Fibroblast of lung (primary cell): ENCODE data around the gene AK5. TPM values are rescaled to one million over a fixed set of nuclear protein-coding genes. Genes with fewer than 3 reads are reported as not detected.

Experiments
- DNase-seq, 2 donors: peaks; one replicate each; pipeline versions ENCODE4 v3.0.0 to v3.0.0-alpha.2; 2010; ENCODE audit warnings: low read depth in 2 of 2
- H2AFZ ChIP-seq: 2 replicates; pipeline ENCODE4 v1.5.1; 2012; ENCODE audit warnings: low read length, control low read depth, inconsistent platforms
- H3K27ac ChIP-seq: 2 replicates; pipeline ENCODE4 v1.5.1; 2011; ENCODE audit warnings: low read length, control low read depth; ENCODE audit not compliant: insufficient read depth
- H3K27me3 ChIP-seq: 2 replicates; pipeline ENCODE4 v1.5.1; 2011; ENCODE audit warnings: mild to moderate bottlenecking, low read length; ENCODE audit not compliant: control insufficient read depth, insufficient read depth
- H3K36me3 ChIP-seq: 2 replicates; pipeline ENCODE4 v1.5.1; 2011; ENCODE audit warnings: low read length; ENCODE audit not compliant: control insufficient read depth, insufficient read depth
- H3K4me1 ChIP-seq: 2 replicates; pipeline ENCODE4 v1.5.1; 2011; ENCODE audit warnings: low read length; ENCODE audit not compliant: control insufficient read depth, insufficient read depth; ENCODE audit errors: extremely low read depth
- H3K4me2 ChIP-seq: 2 replicates; pipeline ENCODE4 v1.5.1; 2011; ENCODE audit warnings: low read length, control low read depth; ENCODE audit not compliant: insufficient read depth; ENCODE audit errors: extremely low read depth
- H3K4me3 ChIP-seq, 4 experiments: fragments of 200-600 bp in 1 of 4; sonication (generic) in 1 of 4; replicated peaks in 1 of 4; 2 replicates each; pipeline ENCODE4 v1.5.1; 2011 to 2016; ENCODE audit warnings: low read length in 4 of 4, low read depth in 3 of 4, mild to moderate bottlenecking in 3 of 4, control low read depth in 2 of 4, inconsistent platforms in 1 of 4, mixed read lengths in 1 of 4; ENCODE audit not compliant: insufficient read depth in 1 of 4; ENCODE audit errors: control extremely low read depth in 1 of 4
- H3K79me2 ChIP-seq: 2 replicates; pipeline ENCODE4 v1.5.1; 2012; ENCODE audit warnings: mild to moderate bottlenecking, low read length, inconsistent platforms; ENCODE audit not compliant: control insufficient read depth, insufficient read depth
- H3K9ac ChIP-seq: 2 replicates; pipeline ENCODE4 v1.5.1; 2011; ENCODE audit warnings: mild to moderate bottlenecking, low read length, control low read depth; ENCODE audit not compliant: insufficient read depth
- H3K9me3 ChIP-seq: 2 replicates; pipeline ENCODE4 v1.5.1; 2012; ENCODE audit warnings: low read depth, low read length; ENCODE audit not compliant: control insufficient read depth, insufficient read depth
- H4K20me1 ChIP-seq: 2 replicates; pipeline ENCODE4 v1.5.1; 2011; ENCODE audit warnings: low read length; ENCODE audit not compliant: control insufficient read depth, insufficient read depth; ENCODE audit errors: extremely low read depth
- CTCF ChIP-seq, 2 donors: IDR thresholded peaks in 1 of 2; conservative IDR thresholded peaks in 1 of 2; 1 replicate in 1 of 2; 2 replicates in 1 of 2; pipeline ENCODE4 v1.5.1; 2011 to 2012; ENCODE audit warnings: low read length in 2 of 2, control low read depth in 1 of 2, inconsistent platforms in 1 of 2, low read depth in 1 of 2, mild to moderate bottlenecking in 1 of 2
- EZH2 ChIP-seq: IDR thresholded peaks from 2 replicates; pipeline ENCODE4 v1.5.1; 2012; ENCODE audit warnings: low read length, control low read depth, mild to moderate bottlenecking; ENCODE audit errors: missing control alignments
- polyA plus RNA-seq, 2 donors: library from polyadenylated mRNA; depleted of rRNA in 1 of 2; stranded (reverse) in 1 of 2; unstranded in 1 of 2; fragments of >200 nt; gene quantifications; 2 replicates each; pipeline ENCODE4 v1.2.1, GENCODE V29; 2011 to 2012; ENCODE audit warnings: missing spikeins in 1 of 2
- total RNA-seq: library from RNA; depleted of rRNA; stranded (reverse); fragments of >200 nt; gene quantifications from 2 replicates; pipeline ENCODE4 v1.2.1, GENCODE V29; 2014

The AK5 gene
- total and polyA plus RNA-seq, 2 donors (not counting 1 experiment from before 2014, with no cell fraction given), result 37.9 to 87.7 TPM

- Histone ChIP-seq H3K4me1 (peaks cover 15% of the 10 kb centered on the region), H3K36me3 (no peaks in the 10 kb centered on the region), H2AFZ (no peak overlapping the region), H3K9me3 (no peaks in the 10 kb centered on the region), H3K27me3 (no peaks in the 10 kb centered on the region), H3K9ac (no peak overlapping the region), H4K20me1 (no peaks in the 10 kb centered on the region), H3K27ac (no peak overlapping the region), H3K79me2 (no peaks in the 10 kb centered on the region), H3K4me3 (no peak overlapping the region), H3K4me2 (no peak overlapping the region)
- no peak for TF ChIP-seq CTCF (conservative IDR thresholded peaks at IDR 0.05 in 1 of 2, IDR thresholded peaks at IDR 0.05 in 1 of 2; ENCODE audit: low read depth in 1 of 2, low read length in 2 of 2)
- TF ChIP-seq EZH2, result no peak
- DNase-seq, result no peak
Measured at GRCh38 chr1:77375541-77375940, 93.7 kb downstream of the AK5 start.

GRCh38 chr1:77375990-77376389, 94.2 kb downstream of the AK5 start:
- no peaks in the 10 kb centered on the region for H3K27me3 ChIP-seq
- no peak for DNase-seq

GRCh38 chr1:77378723-77379535, 97.1 kb downstream of the AK5 start:
- peak; percentile 15 to 59 for DNase-seq

More at GRCh38 chr1:77375990-77376389, 94.2 kb downstream of the AK5 start:
- H3K4me3 ChIP-seq, result no peak overlapping the region
- no peak overlapping the region for H3K4me2 ChIP-seq
- H3K27ac ChIP-seq, result no peak overlapping the region
- no peaks in the 10 kb centered on the region for H3K79me2 ChIP-seq
- H3K4me1 ChIP-seq, result peaks cover 14% of the 10 kb centered on the region
- no peaks in the 10 kb centered on the region for H3K9me3 ChIP-seq
- TF ChIP-seq EZH2 (no peak), CTCF (conservative IDR thresholded peaks at IDR 0.05 in 1 of 2, IDR thresholded peaks at IDR 0.05 in 1 of 2; ENCODE audit: low read depth in 1 of 2, low read length in 2 of 2) (no peak)
- H3K36me3 ChIP-seq, result no peaks in the 10 kb centered on the region
- H3K9ac ChIP-seq, result no peak overlapping the region
- no peak overlapping the region for H2AFZ ChIP-seq
- no peaks in the 10 kb centered on the region for H4K20me1 ChIP-seq

More at GRCh38 chr1:77378723-77379535, 97.1 kb downstream of the AK5 start:
- Histone ChIP-seq H3K36me3 (no peaks in the 10 kb centered on the region), H3K9ac (no peak overlapping the region), H3K79me2 (no peaks in the 10 kb centered on the region), H3K4me2 (no peak overlapping the region), H4K20me1 (no peaks in the 10 kb centered on the region), H3K9me3 (no peaks in the 10 kb centered on the region), H3K27me3 (no peaks in the 10 kb centered on the region), H3K4me3 (no peak overlapping the region), H3K27ac (no peak overlapping the region), H2AFZ (no peak overlapping the region), H3K4me1 (peaks cover 9% of the 10 kb centered on the region)
- TF ChIP-seq EZH2, result no peak
- no peak for TF ChIP-seq CTCF (conservative IDR thresholded peaks at IDR 0.05 in 1 of 2, IDR thresholded peaks at IDR 0.05 in 1 of 2; ENCODE audit: low read depth in 1 of 2, low read length in 2 of 2)
